ENCODE measurements around the gene USP25.

Gene USP25

DNA sequence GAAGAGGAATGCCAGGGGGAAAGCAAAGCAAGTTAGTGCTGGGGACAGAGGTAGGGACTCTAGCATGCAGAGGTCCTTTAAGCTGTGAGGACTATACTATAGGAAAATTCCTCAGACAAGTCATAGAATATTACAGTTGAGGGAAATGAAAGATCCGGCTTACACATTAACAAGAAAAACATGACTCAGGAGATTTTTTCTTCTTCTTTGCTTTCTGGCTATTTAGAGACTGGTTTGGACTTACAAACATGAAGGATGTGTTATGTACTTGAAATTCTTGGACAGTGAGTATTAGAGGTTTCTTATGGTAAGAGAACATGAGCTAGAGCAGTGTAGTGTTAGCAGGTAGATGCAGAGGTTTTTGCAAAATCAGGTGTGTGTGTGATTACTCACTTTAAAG is 24.9 kb downstream of the USP25 start:
- Histone ChIP-seq H3K79me2 (ENCODE audit: control insufficient read depth, insufficient read depth, low read length, poor library complexity) (peaks cover 14% of the 10 kb centered on the region), H2AK5ac (ENCODE audit: low read length) (no peak overlapping the region)
- WGBS (ENCODE audit: extremely low coverage, insufficient coverage, insufficient read length) = no CpG with 5 or more reads among the region's 1 CpG

DNA sequence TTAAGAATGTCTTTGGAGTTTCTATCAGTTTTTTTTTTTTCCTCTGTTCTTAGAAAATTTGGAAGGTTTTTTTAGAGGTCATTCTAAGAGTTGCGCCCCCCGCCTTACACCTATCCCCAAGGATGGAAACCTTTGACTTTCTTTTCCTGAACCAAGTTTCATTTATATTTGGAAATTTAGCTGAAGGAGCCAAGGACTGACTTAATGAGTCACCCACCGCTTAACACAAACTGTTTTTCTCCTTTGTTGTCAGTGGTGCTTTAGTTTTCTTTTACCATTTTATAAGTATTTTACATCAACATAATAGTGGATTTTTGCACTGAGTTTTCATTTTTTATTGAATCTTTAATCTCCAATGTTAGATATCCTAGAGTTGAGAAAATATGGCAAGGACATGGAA is 25.3 kb downstream of the USP25 start:
- no peak overlapping the region for H4K91ac ChIP-seq (ENCODE audit: low read depth, low read length)
- H3K4me3 ChIP-seq (ENCODE audit: low read depth, low read length) = no peak overlapping the region
- H2AFZ ChIP-seq (ENCODE audit: insufficient read depth, low read length, poor library complexity) = no peak overlapping the region
- H4K12ac ChIP-seq (ENCODE audit: low read depth, low read length) = no peak overlapping the region
- no peak overlapping the region for H3K23ac ChIP-seq (ENCODE audit: low read length)
- H2BK5ac ChIP-seq (ENCODE audit: low read depth, low read length, poor library complexity) = no peak overlapping the region
- H2AK5ac ChIP-seq (ENCODE audit: low read length) = no peak overlapping the region
- no peak overlapping the region for H2BK12ac ChIP-seq (ENCODE audit: low read length)
- no CpG with 5 or more reads among the region's 3 CpGs for WGBS (ENCODE audit: extremely low coverage, insufficient coverage, insufficient read length)
- no peak overlapping the region for H3K27ac ChIP-seq (ENCODE audit: low read depth, low read length)
- H4K8ac ChIP-seq (ENCODE audit: low read depth, low read length) = no peak overlapping the region
- H3K4ac ChIP-seq (ENCODE audit: low read depth, low read length) = no peak overlapping the region
- H3K14ac ChIP-seq (ENCODE audit: low read length) = no peak overlapping the region
- no peaks in the 10 kb centered on the region for H3K9me3 ChIP-seq (ENCODE audit: insufficient read depth, low read depth, low read length)
- no peaks in the 10 kb centered on the region for H3K36me3 ChIP-seq (ENCODE audit: control insufficient read depth in 1 of 2, insufficient read depth in 2 of 2, low read length in 2 of 2)
- DNase-seq = no peak
- no peaks in the 10 kb centered on the region for H3K27me3 ChIP-seq (ENCODE audit: insufficient read depth, low read length)
- H3K79me1 ChIP-seq (ENCODE audit: low read length) = no peaks in the 10 kb centered on the region
- H3K18ac ChIP-seq (ENCODE audit: low read length) = no peak overlapping the region
- H3K4me2 ChIP-seq (ENCODE audit: low read length) = no peak overlapping the region
- H3K9ac ChIP-seq (ENCODE audit: low read length) = no peak overlapping the region
- H3K79me2 ChIP-seq (ENCODE audit: control insufficient read depth, insufficient read depth, low read length, poor library complexity) = peaks cover 10% of the 10 kb centered on the region
- H2BK120ac ChIP-seq (ENCODE audit: insufficient read depth, low read length, poor library complexity) = no peak overlapping the region
- peaks cover 3 to 5% of the 10 kb centered on the region in 2 experiments for H3K4me1 ChIP-seq (ENCODE audit: control insufficient read depth in 1 of 2, insufficient read depth in 2 of 2, low read length in 2 of 2)

More for the DNA sequence above, 24.9 kb downstream of the USP25 start:
- H3K23ac ChIP-seq (ENCODE audit: low read length) = no peak overlapping the region
- H3K36me3 ChIP-seq (ENCODE audit: control insufficient read depth in 1 of 2, insufficient read depth in 2 of 2, low read length in 2 of 2) = no peaks in the 10 kb centered on the region
- no peaks in the 10 kb centered on the region for H3K9me3 ChIP-seq (ENCODE audit: insufficient read depth, low read depth, low read length)
- H2BK5ac ChIP-seq (ENCODE audit: low read depth, low read length, poor library complexity) = no peak overlapping the region
- H2AFZ ChIP-seq (ENCODE audit: insufficient read depth, low read length, poor library complexity) = no peak overlapping the region
- no peak overlapping the region for H3K14ac ChIP-seq (ENCODE audit: low read length)
- no peak overlapping the region for H2BK120ac ChIP-seq (ENCODE audit: insufficient read depth, low read length, poor library complexity)
- H3K27ac ChIP-seq (ENCODE audit: low read depth, low read length) = no peak overlapping the region
- peak in 1 of 2 donors; percentile 42 for DNase-seq
- H3K4me1 ChIP-seq (ENCODE audit: control insufficient read depth in 1 of 2, insufficient read depth in 2 of 2, low read length in 2 of 2) = peaks cover 3 to 5% of the 10 kb centered on the region in 2 experiments
- H3K9ac ChIP-seq (ENCODE audit: low read length) = no peak overlapping the region
- no peak overlapping the region for H3K4me3 ChIP-seq (ENCODE audit: low read depth, low read length)
- no peaks in the 10 kb centered on the region for H3K27me3 ChIP-seq (ENCODE audit: insufficient read depth, low read length)
- H4K12ac ChIP-seq (ENCODE audit: low read depth, low read length) = no peak overlapping the region
- no peak overlapping the region for H2BK12ac ChIP-seq (ENCODE audit: low read length)
- H3K4me2 ChIP-seq (ENCODE audit: low read length) = no peak overlapping the region
- no peak overlapping the region for H4K8ac ChIP-seq (ENCODE audit: low read depth, low read length)
- H3K4ac ChIP-seq (ENCODE audit: low read depth, low read length) = no peak overlapping the region
- H4K91ac ChIP-seq (ENCODE audit: low read depth, low read length) = no peak overlapping the region
- H3K79me1 ChIP-seq (ENCODE audit: low read length) = no peaks in the 10 kb centered on the region
- no peak overlapping the region for H3K18ac ChIP-seq (ENCODE audit: low read length)

DNA sequence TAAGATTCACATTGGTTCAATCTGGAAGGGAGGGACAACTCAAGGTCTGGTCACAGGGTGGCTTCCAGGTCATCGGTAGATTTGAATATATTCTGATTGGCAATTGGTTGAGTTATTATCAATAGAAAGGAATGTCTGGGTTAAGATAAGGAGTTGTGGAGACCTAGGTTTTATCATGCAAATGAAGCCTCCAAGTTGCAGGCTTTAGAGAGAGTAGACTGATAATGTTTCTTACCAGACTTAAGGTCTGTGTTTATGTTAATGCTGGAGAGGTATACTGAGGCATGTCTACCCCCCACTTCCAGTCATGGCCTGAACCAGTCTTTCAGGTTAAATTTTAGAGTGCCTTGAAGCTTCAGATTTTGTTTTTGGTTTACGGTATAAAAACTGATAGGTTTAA is 29.7 kb downstream of the USP25 start:
- peaks cover 0 to 2% of the 10 kb centered on the region in 2 experiments for H3K4me1 ChIP-seq (ENCODE audit: control insufficient read depth in 1 of 2, insufficient read depth in 2 of 2, low read length in 2 of 2)
- H3K36me3 ChIP-seq (ENCODE audit: control insufficient read depth in 1 of 2, insufficient read depth in 2 of 2, low read length in 2 of 2) = no peaks in the 10 kb centered on the region
- H2BK5ac ChIP-seq (ENCODE audit: low read depth, low read length, poor library complexity) = no peak overlapping the region
- no peak for DNase-seq
- peaks cover 6% of the 10 kb centered on the region for H3K79me2 ChIP-seq (ENCODE audit: control insufficient read depth, insufficient read depth, low read length, poor library complexity)
- no peaks in the 10 kb centered on the region for H3K27me3 ChIP-seq (ENCODE audit: insufficient read depth, low read length)
- H3K4ac ChIP-seq (ENCODE audit: low read depth, low read length) = peak overlapping the region; percentile 29
- H3K4me2 ChIP-seq (ENCODE audit: low read length) = no peak overlapping the region
- H3K9me3 ChIP-seq (ENCODE audit: insufficient read depth, low read depth, low read length) = no peaks in the 10 kb centered on the region
- no peak overlapping the region for H3K4me3 ChIP-seq (ENCODE audit: low read depth, low read length)
- no peak overlapping the region for H3K9ac ChIP-seq (ENCODE audit: low read length)
- no peak overlapping the region for H3K18ac ChIP-seq (ENCODE audit: low read length)
- no peak overlapping the region for H4K91ac ChIP-seq (ENCODE audit: low read depth, low read length)
- H3K23ac ChIP-seq (ENCODE audit: low read length) = no peak overlapping the region
- no peak overlapping the region for H2AK5ac ChIP-seq (ENCODE audit: low read length)
- no peak overlapping the region for H4K8ac ChIP-seq (ENCODE audit: low read depth, low read length)
- no peak overlapping the region for H3K14ac ChIP-seq (ENCODE audit: low read length)
- H3K79me1 ChIP-seq (ENCODE audit: low read length) = no peaks in the 10 kb centered on the region
- H2AFZ ChIP-seq (ENCODE audit: insufficient read depth, low read length, poor library complexity) = no peak overlapping the region
- no peak overlapping the region for H3K27ac ChIP-seq (ENCODE audit: low read depth, low read length)
- H2BK120ac ChIP-seq (ENCODE audit: insufficient read depth, low read length, poor library complexity) = no peak overlapping the region
- H2BK12ac ChIP-seq (ENCODE audit: low read length) = no peak overlapping the region
- no CpG with 5 or more reads among the region's 2 CpGs for WGBS (ENCODE audit: extremely low coverage, insufficient coverage, insufficient read length)
- no peak overlapping the region for H4K12ac ChIP-seq (ENCODE audit: low read depth, low read length)

- no peak overlapping the region for H3K18ac ChIP-seq (ENCODE audit: low read length)
- no CpG with 5 or more reads among the region's 7 CpGs for WGBS (ENCODE audit: extremely low coverage, insufficient coverage, insufficient read length)
- no peak overlapping the region for H4K12ac ChIP-seq (ENCODE audit: low read depth, low read length)
- H2BK12ac ChIP-seq (ENCODE audit: low read length) = no peak overlapping the region
- no peak overlapping the region for H3K4me2 ChIP-seq (ENCODE audit: low read length)
- no peak overlapping the region for H4K91ac ChIP-seq (ENCODE audit: low read depth, low read length)
- peaks cover 5% of the 10 kb centered on the region for H3K79me2 ChIP-seq (ENCODE audit: control insufficient read depth, insufficient read depth, low read length, poor library complexity)
- H3K4me3 ChIP-seq (ENCODE audit: low read depth, low read length) = no peak overlapping the region
- H3K27ac ChIP-seq (ENCODE audit: low read depth, low read length) = no peak overlapping the region
- H3K4me1 ChIP-seq (ENCODE audit: control insufficient read depth in 1 of 2, insufficient read depth in 2 of 2, low read length in 2 of 2) = peaks cover 0 to 2% of the 10 kb centered on the region in 2 experiments
- no peaks in the 10 kb centered on the region for H3K79me1 ChIP-seq (ENCODE audit: low read length)
- no peak overlapping the region for H2AK5ac ChIP-seq (ENCODE audit: low read length)
- no peaks in the 10 kb centered on the region for H3K36me3 ChIP-seq (ENCODE audit: control insufficient read depth in 1 of 2, insufficient read depth in 2 of 2, low read length in 2 of 2)
- H3K14ac ChIP-seq (ENCODE audit: low read length) = no peak overlapping the region
- H3K23ac ChIP-seq (ENCODE audit: low read length) = no peak overlapping the region
- no peak overlapping the region for H3K9ac ChIP-seq (ENCODE audit: low read length)
- DNase-seq = no peak
- H4K8ac ChIP-seq (ENCODE audit: low read depth, low read length) = no peak overlapping the region
- H3K9me3 ChIP-seq (ENCODE audit: insufficient read depth, low read depth, low read length) = no peaks in the 10 kb centered on the region
- no peak overlapping the region for H2AFZ ChIP-seq (ENCODE audit: insufficient read depth, low read length, poor library complexity)
- peak overlapping the region; percentile 78 for H3K4ac ChIP-seq (ENCODE audit: low read depth, low read length)
- no peak overlapping the region for H2BK5ac ChIP-seq (ENCODE audit: low read depth, low read length, poor library complexity)
- no peak overlapping the region for H2BK120ac ChIP-seq (ENCODE audit: insufficient read depth, low read length, poor library complexity)
- H3K27me3 ChIP-seq (ENCODE audit: insufficient read depth, low read length) = no peaks in the 10 kb centered on the region
Measured at GRCh38 chr21:15761507-15762100, 31.8 kb downstream of the USP25 start.

Measured in trophoblast cell (in vitro differentiated cells and primary cell).